ENCODE results near the gene SLC22A23.

DNA sequence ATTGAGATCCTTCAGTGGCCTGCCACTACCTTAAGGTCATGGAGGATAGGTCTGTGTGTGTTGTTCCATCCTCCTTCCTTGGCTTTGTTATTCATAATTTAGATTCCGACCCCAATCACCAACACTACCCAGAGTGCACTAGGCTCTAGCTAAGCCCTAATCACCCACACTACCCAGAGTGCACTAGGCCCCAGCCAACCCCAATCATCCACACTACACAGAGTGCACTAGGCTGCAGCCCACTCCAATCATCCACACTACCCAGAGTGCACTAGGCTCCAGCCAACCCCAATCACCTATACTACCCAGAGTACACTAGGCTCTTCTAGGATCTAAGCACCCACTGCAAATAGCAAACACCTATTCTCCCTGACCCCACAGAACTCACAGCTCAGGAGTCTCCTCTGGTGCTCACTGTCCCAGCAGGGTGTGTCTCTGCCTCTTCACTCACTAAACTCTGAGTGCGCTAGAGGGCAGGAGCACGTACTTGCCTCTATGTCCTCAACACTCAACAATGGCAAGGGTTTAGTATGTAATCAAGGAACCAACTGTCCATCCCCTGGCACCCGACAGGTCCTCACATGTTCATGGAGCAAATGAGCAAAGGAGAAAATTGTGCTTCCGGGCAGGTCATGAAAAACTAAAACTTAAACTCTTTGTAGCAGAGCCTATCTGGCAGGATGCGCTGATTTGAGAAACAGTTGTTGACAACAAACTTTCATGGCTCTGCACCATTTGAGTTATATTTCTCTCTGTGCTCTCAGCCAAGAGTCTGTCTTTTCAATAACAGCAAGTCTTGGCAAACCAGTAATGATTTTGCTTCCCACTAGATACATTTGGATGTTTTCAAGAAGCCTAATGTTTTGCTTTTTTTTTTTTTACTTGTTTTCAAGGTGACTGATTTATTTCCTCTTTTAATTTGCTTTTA is 54.3 kb downstream of the SLC22A23 start:
- TF ChIP-seq, protein P1, sequence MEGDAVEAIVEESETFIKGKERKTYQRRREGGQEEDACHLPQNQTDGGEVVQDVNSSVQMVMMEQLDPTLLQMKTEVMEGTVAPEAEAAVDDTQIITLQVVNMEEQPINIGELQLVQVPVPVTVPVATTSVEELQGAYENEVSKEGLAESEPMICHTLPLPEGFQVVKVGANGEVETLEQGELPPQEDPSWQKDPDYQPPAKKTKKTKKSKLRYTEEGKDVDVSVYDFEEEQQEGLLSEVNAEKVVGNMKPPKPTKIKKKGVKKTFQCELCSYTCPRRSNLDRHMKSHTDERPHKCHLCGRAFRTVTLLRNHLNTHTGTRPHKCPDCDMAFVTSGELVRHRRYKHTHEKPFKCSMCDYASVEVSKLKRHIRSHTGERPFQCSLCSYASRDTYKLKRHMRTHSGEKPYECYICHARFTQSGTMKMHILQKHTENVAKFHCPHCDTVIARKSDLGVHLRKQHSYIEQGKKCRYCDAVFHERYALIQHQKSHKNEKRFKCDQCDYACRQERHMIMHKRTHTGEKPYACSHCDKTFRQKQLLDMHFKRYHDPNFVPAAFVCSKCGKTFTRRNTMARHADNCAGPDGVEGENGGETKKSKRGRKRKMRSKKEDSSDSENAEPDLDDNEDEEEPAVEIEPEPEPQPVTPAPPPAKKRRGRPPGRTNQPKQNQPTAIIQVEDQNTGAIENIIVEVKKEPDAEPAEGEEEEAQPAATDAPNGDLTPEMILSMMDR (conservative IDR thresholded peaks at IDR 0.05; ENCODE audit: low read depth, low read length) = no peak
- TF ChIP-seq MAFK (IDR thresholded peaks at IDR 0.05; ENCODE audit: low read depth, low read length) (no peak), POLR2A (IDR thresholded peaks at IDR 0.05; ENCODE audit: low read depth, low read length) (no peak), MXI1 (IDR thresholded peaks at IDR 0.05; ENCODE audit: borderline replicate concordance, low read depth, low read length) (no peak), RCOR1 (IDR thresholded peaks at IDR 0.05; ENCODE audit: insufficient replicate concordance, low read length) (no peak), RAD21 (IDR thresholded peaks at IDR 0.05; ENCODE audit: low read length) (no peak)
